Transverse colon (tissue), 4 donors: Measurements from ENCODE around the gene GAS2L1.

ENCODE experiments used
- CTCF ChIP-seq, 5 experiments: fragments of 200-600 bp in 3 of 5; fragments of 450-650 bp in 2 of 5; sonication (generic) in 3 of 5; IDR thresholded peaks; 1 replicate in 2 of 5; 2 replicates in 3 of 5; pipeline ENCODE4 v1.5.1; 2016 to 2017; ENCODE audit warnings: antibody characterized with exemption in 5 of 5, inconsistent platforms in 3 of 5, mild to moderate bottlenecking in 2 of 5, moderate library complexity in 1 of 5
- POLR2A ChIP-seq: fragments of 450-650 bp; IDR thresholded peaks from one replicate; pipeline ENCODE4 v1.6.1; 2016; ENCODE audit warnings: antibody characterized with exemption, mild to moderate bottlenecking, moderate library complexity
- POLR2AphosphoS5 ChIP-seq, 3 donors: sonication (generic); formaldehyde crosslinking; IDR thresholded peaks; one replicate each; pipeline ENCODE4 v1.6.1; 2016; ENCODE audit warnings: antibody characterized with exemption in 3 of 3

- no peak for TF ChIP-seq CTCF (IDR thresholded peaks at IDR 0.05)
- no peak for TF ChIP-seq POLR2A
- no peak for TF ChIP-seq POLR2AphosphoS5 (IDR thresholded peaks at IDR 0.05)
Measured at GRCh38 chr22:29314537-29315285, 8.3 kb downstream of the GAS2L1 start.
